H1 (cell line): ENCODE results near the gene AVPR2. TPM values are rescaled to one million over a fixed set of nuclear protein-coding genes. Genes with fewer than 3 reads are reported as not detected.
A peak's percentile ranks its signal among the peaks of the same experiment; 100 is the strongest.

Experiments used
- ASH2L ChIP-seq: fragments of 200-600, 300-600 bp; sonication (generic); IDR thresholded peaks from one replicate; pipeline ENCODE4 v1.7.1; 2017; ENCODE audit warnings: low read length
- E2F6 ChIP-seq: IDR thresholded peaks from 2 replicates; pipeline ENCODE4 v1.6.1; 2012; ENCODE audit warnings: inconsistent platforms
- EZH2 ChIP-seq: fragments of 200-600 bp; sonication (generic); IDR thresholded peaks from 2 replicates; pipeline ENCODE4 v1.7.1; 2012; ENCODE audit warnings: low read depth, mild to moderate bottlenecking, moderate library complexity, low read length, inconsistent platforms; ENCODE audit not compliant: severe bottlenecking
- HDAC2 ChIP-seq, 2 experiments: fragments of 300-600 bp in 1 of 2; sonication (generic) in 1 of 2; IDR thresholded peaks; 2 replicates each; pipeline ENCODE4 v1.6.1; 2011 to 2012; ENCODE audit warnings: low read depth in 2 of 2, low read length in 2 of 2, mild to moderate bottlenecking in 2 of 2, moderate library complexity in 2 of 2, borderline replicate concordance in 1 of 2, inconsistent platforms in 1 of 2
- JUN ChIP-seq: IDR thresholded peaks from 2 replicates; pipeline ENCODE4 v1.6.1; 2011; ENCODE audit warnings: low read depth, mild to moderate bottlenecking, improper control_type of control experiment, low read length
- MAFK ChIP-seq: IDR thresholded peaks from 2 replicates; pipeline ENCODE4 v1.6.1; 2012; ENCODE audit warnings: low read depth, mild to moderate bottlenecking, improper control_type of control experiment, low read length
- RFX5 ChIP-seq: IDR thresholded peaks from 2 replicates; pipeline ENCODE4 v1.6.1; 2011; ENCODE audit warnings: low read depth, low read length, improper control_type of control experiment, borderline replicate concordance
- SAP30 ChIP-seq: fragments of 300-600 bp; sonication (generic); IDR thresholded peaks from 2 replicates; pipeline ENCODE4 v1.7.1; 2012; ENCODE audit warnings: low read length, moderate library complexity, mild to moderate bottlenecking, inconsistent platforms; ENCODE audit not compliant: insufficient read depth, insufficient replicate concordance
- polyA plus RNA-seq, 7 experiments: library from polyadenylated mRNA; depleted of rRNA in 3 of 7; stranded (reverse) in 5 of 7; unstranded in 2 of 7; fragments of >200 nt in 5 of 7; fragments of 200-250 nt in 2 of 7; gene quantifications; 1 replicate in 5 of 7; 2 replicates in 1 of 7; 4 replicates in 1 of 7; pipeline versions ENCODE4 v1.2.1 to v1.2.3, GENCODE V29; 2011 to 2013; ENCODE audit warnings: missing spikeins in 2 of 7, mixed read lengths in 2 of 7
- total RNA-seq: library from RNA; stranded (reverse); fragmentation: NEBNext Ultra II Directional; extraction: Animal tissue kit (Norgen Biotek cat#: 25700); gene quantifications from 2 replicates; pipeline ENCODE4 v1.2.1, GENCODE V29; 2021
- TF ChIP-seq, protein P1 (sequence below): IDR thresholded peaks from 2 replicates; pipeline ENCODE4 v1.6.1; 2011; ENCODE audit warnings: low read length, improper control_type of control experiment

The AVPR2 gene
- total and polyA plus RNA-seq, 2 of the 8 experiments (the other 6 are each of a cell fraction or from before 2014, with no cell fraction given) = 0.09 TPM; not detected in 1

DNA sequence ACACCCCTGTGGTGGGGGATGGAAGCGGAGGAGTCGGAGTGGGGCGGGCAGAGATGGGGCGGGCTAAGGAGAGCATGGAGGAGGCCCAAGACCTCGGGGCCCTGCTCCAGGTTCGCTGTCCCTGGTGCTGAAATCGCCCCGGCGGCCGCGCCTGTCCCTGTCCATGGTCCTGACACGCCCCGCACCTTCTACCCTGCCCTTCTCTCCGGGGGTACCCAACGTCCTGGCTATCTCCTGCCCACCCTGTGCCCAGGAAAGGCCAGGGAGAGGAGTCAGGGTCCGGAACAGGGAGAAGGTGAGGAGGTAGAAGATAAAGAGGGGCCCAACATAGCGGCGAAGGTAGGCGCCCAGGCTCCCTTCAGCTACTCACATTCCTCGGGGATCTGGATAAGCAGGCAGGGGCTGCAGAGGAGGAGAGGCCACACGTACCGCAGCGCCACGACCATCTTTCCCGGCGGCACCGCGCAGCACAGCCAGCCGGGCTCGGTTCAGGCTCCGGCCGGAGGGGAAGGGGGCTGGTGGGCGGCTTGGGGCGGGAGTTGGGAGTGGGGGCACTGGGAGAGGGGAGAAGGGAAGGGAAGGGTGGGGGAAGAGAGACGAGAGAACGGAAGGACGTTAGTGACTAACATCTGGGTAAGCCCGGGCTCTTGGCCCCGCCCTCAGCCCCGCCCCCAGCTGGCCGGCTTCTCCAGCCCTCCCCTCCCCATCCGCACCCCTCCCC lies 28.9 kb upstream of the AVPR2 start (continued):
- TF ChIP-seq, protein P1, sequence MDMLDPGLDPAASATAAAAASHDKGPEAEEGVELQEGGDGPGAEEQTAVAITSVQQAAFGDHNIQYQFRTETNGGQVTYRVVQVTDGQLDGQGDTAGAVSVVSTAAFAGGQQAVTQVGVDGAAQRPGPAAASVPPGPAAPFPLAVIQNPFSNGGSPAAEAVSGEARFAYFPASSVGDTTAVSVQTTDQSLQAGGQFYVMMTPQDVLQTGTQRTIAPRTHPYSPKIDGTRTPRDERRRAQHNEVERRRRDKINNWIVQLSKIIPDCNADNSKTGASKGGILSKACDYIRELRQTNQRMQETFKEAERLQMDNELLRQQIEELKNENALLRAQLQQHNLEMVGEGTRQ = no peak
- no peak for TF ChIP-seq ASH2L
- TF ChIP-seq EZH2 = no peak
- peak in 1 of 2 experiments; percentile 99; a peak in 2 of 4 replicates for TF ChIP-seq HDAC2 (IDR thresholded peaks at IDR 0.05; ENCODE audit: borderline replicate concordance in 1 of 2, low read depth in 2 of 2, low read length in 2 of 2)
- peak; percentile 99 for TF ChIP-seq SAP30
- no peak for TF ChIP-seq RFX5
- no peak for TF ChIP-seq JUN
- TF ChIP-seq MAFK = no peak
- TF ChIP-seq E2F6 = no peak
